WTC11 (cell line): Measurements from ENCODE around the gene AIF1. TPM values are rescaled to one million over a fixed set of nuclear protein-coding genes. Genes with fewer than 3 reads are reported as not detected.

Source experiments
- CBFB ChIP-seq: sonication (generic); formaldehyde crosslinking; IDR thresholded peaks from 2 replicates; pipeline ENCODE4 v1.8.1; 2022; ENCODE audit warnings: mild to moderate bottlenecking, low read depth, missing genetic modification reagents
- ELF4 ChIP-seq: sonication (generic); formaldehyde crosslinking; IDR thresholded peaks from 2 replicates; pipeline ENCODE4 v1.8.1; 2022; ENCODE audit warnings: low read depth, mild to moderate bottlenecking, moderate library complexity, missing genetic modification reagents
- EMX1 ChIP-seq: fragments of 250-450 bp; sonication (Bioruptor Pico); IDR thresholded peaks from 2 replicates; pipeline ENCODE4 v1.8.0; 2021; ENCODE audit warnings: mild to moderate bottlenecking
- ESRRA ChIP-seq: sonication (generic); formaldehyde crosslinking; IDR thresholded peaks from 2 replicates; pipeline ENCODE4 v1.8.1; 2022; ENCODE audit warnings: mild to moderate bottlenecking, missing genetic modification reagents, borderline replicate concordance
- GABPB1 ChIP-seq: sonication (generic); formaldehyde crosslinking; IDR thresholded peaks from 2 replicates; pipeline ENCODE4 v1.8.1; 2023; ENCODE audit warnings: mild to moderate bottlenecking, missing genetic modification reagents
- GRHL2 ChIP-seq: fragments of 250-450 bp; sonication (Bioruptor Pico); IDR thresholded peaks from 2 replicates; pipeline ENCODE4 v1.8.0; 2022; ENCODE audit warnings: mild to moderate bottlenecking, moderate library complexity; ENCODE audit not compliant: insufficient replicate concordance, severe bottlenecking
- GTF2I ChIP-seq: fragments of 250-450 bp; sonication (Bioruptor Pico); conservative IDR thresholded peaks from 2 replicates; pipeline ENCODE4 v1.4.0; 2021; ENCODE audit warnings: mild to moderate bottlenecking
- HMGA2 ChIP-seq: fragments of 250-450 bp; sonication (Bioruptor Pico); IDR thresholded peaks from 2 replicates; pipeline ENCODE4 v1.4.0; 2021; ENCODE audit warnings: mild to moderate bottlenecking, moderate library complexity
- IRF2 ChIP-seq: sonication (generic); formaldehyde crosslinking; IDR thresholded peaks from 2 replicates; pipeline ENCODE4 v1.8.0; 2022; ENCODE audit warnings: low read depth, missing genetic modification reagents, borderline replicate concordance
- JUN ChIP-seq: sonication (generic); formaldehyde crosslinking; IDR thresholded peaks from 2 replicates; pipeline ENCODE4 v1.8.0; 2023; ENCODE audit warnings: mild to moderate bottlenecking, missing genetic modification reagents
- NFATC4 ChIP-seq: fragments of 250-450 bp; sonication (Bioruptor Pico); IDR thresholded peaks from 2 replicates; pipeline ENCODE4 v1.9.0; 2021; ENCODE audit warnings: mild to moderate bottlenecking
- NR1H2 ChIP-seq: sonication (generic); formaldehyde crosslinking; IDR thresholded peaks from 2 replicates; pipeline ENCODE4 v1.9.0; 2021; ENCODE audit warnings: mild to moderate bottlenecking, moderate library complexity, missing genetic modification reagents
- PRRX2 ChIP-seq: fragments of 250-450 bp; sonication (Bioruptor Pico); IDR thresholded peaks from 2 replicates; pipeline ENCODE4 v1.8.0; 2021; ENCODE audit warnings: mild to moderate bottlenecking
- SP1 ChIP-seq: sonication (generic); formaldehyde crosslinking; conservative IDR thresholded peaks from 2 replicates; pipeline ENCODE4 v1.8.1; 2022; ENCODE audit warnings: missing genetic modification reagents
- ZBTB21 ChIP-seq: sonication (generic); formaldehyde crosslinking; IDR thresholded peaks from 2 replicates; pipeline ENCODE4 v1.8.1; 2023; ENCODE audit warnings: mild to moderate bottlenecking, missing genetic modification reagents, borderline replicate concordance
- ZNF138 ChIP-seq: sonication (generic); formaldehyde crosslinking; conservative IDR thresholded peaks from 2 replicates; pipeline ENCODE4 v1.8.1; 2022; ENCODE audit warnings: mild to moderate bottlenecking, moderate library complexity, missing genetic modification reagents
- ZNF219 ChIP-seq: sonication (generic); formaldehyde crosslinking; IDR thresholded peaks from 2 replicates; pipeline ENCODE4 v1.8.0; 2023; ENCODE audit warnings: missing genetic modification reagents, mild to moderate bottlenecking, borderline replicate concordance
- ZNF317 ChIP-seq: sonication (generic); formaldehyde crosslinking; IDR thresholded peaks from 2 replicates; pipeline ENCODE4 v1.8.1; 2023; ENCODE audit warnings: low read depth, mild to moderate bottlenecking, moderate library complexity, missing genetic modification reagents, borderline replicate concordance
- ZNF423 ChIP-seq: fragments of 250-450 bp; sonication (Bioruptor Pico); IDR thresholded peaks from 2 replicates; pipeline ENCODE4 v2.1.2; 2022; ENCODE audit warnings: mild to moderate bottlenecking, moderate library complexity
- total RNA-seq: library from RNA; stranded (reverse); gene quantifications from 3 replicates; pipeline ENCODE4 v1.2.3, GENCODE V29; 2021
- TF ChIP-seq, protein P1 (sequence below): sonication (generic); formaldehyde crosslinking; IDR thresholded peaks from 2 replicates; pipeline ENCODE4 v1.8.0; 2023; ENCODE audit warnings: missing genetic modification reagents, mild to moderate bottlenecking, borderline replicate concordance
- TF ChIP-seq, protein P2 (sequence below): sonication (generic); formaldehyde crosslinking; IDR thresholded peaks from 2 replicates; pipeline ENCODE4 v1.8.0; 2022; ENCODE audit warnings: mild to moderate bottlenecking, missing genetic modification reagents
- TF ChIP-seq, protein P3 (sequence below): sonication (generic); formaldehyde crosslinking; IDR thresholded peaks from 2 replicates; pipeline ENCODE4 v1.8.0; 2022; ENCODE audit warnings: mild to moderate bottlenecking, missing genetic modification reagents
- TF ChIP-seq, protein P4 (sequence below): sonication (generic); formaldehyde crosslinking; IDR thresholded peaks from 2 replicates; pipeline ENCODE4 v1.8.1; 2022; ENCODE audit warnings: mild to moderate bottlenecking, moderate library complexity, missing genetic modification reagents
- TF ChIP-seq, protein P5 (sequence below): sonication (generic); formaldehyde crosslinking; conservative IDR thresholded peaks from 2 replicates; pipeline ENCODE4 v1.8.1; 2022; ENCODE audit warnings: mild to moderate bottlenecking, missing genetic modification reagents
- TF ChIP-seq, protein P6 (sequence below): sonication (generic); formaldehyde crosslinking; IDR thresholded peaks from 2 replicates; pipeline ENCODE4 v1.8.1; 2022; ENCODE audit warnings: missing genetic modification reagents, borderline replicate concordance
- TF ChIP-seq, protein P7 (sequence below): sonication (generic); formaldehyde crosslinking; IDR thresholded peaks from 2 replicates; pipeline ENCODE4 v1.8.0; 2022; ENCODE audit warnings: mild to moderate bottlenecking, missing genetic modification reagents
- TF ChIP-seq, protein P8 (sequence below): fragments of 250-450 bp; sonication (Bioruptor Pico); IDR thresholded peaks from 2 replicates; pipeline ENCODE4 v1.8.0; 2021; ENCODE audit warnings: mild to moderate bottlenecking

Gene AIF1
- total RNA-seq, 1 experiment from 2014 or later = 5.4 TPM

DNA sequence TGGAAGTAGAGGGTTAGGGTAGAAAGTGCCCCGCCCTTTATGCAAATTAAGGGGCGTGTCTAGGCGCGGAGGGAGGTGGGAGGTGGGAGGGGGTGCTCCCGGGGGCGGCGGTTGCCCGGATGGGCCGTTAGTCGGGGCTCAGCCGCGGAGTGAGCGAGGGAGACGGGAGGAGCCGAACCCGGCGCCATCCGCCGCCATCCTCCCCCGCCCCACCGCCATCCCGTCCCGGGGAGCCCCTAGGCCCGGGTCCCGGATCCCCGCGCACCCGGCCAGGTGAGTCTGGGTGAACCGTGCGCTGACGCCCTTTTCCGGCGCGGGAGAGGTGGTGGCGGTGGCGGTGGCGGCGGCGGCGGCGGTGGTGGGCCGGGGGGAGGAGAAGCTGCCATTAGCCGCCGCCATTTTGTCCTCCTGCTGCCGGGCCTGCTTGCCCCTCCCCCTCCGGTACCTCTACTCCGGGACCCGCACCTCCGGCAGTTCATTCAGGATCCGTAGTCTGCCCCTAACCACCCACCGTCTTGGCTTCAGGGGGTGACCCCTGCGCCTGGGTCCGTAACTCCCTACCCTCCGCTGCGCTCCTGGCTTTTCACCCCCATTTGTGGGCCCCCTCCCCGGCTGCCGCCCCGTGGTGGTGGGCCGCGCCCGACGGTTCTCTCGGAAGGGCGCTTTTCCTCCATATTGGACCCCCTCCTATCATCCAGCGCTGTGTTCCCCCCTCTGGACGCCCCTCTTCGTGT is 5.7 kb downstream of the AIF1 start, which contains the start of gene PRRC2A (continued):
- TF ChIP-seq ZNF219 (CRISPR knock-in tag) (no peak), ZNF423 (no peak), SP1 (CRISPR knock-in tag) (peak; percentile 62; the same call in 1 of the 2 replicates), ZNF317 (CRISPR knock-in tag) (0 out of 2 replicates have a peak, but pooled peaks have one; percentile 15), ZBTB21 (CRISPR knock-in tag) (no peak), ZNF138 (CRISPR knock-in tag) (no peak), ELF4 (CRISPR knock-in tag) (no peak), GTF2I (CRISPR knock-in tag) (no peak), GABPB1 (CRISPR knock-in tag) (no peak; the same call in 1 of the 2 replicates), ESRRA (no peak), JUN (CRISPR knock-in tag) (no peak), NR1H2 (no peak), CBFB (CRISPR knock-in tag) (no peak), GRHL2 (CRISPR knock-in tag) (no peak), NFATC4 (CRISPR knock-in tag) (no peak), PRRX2 (CRISPR knock-in tag) (no peak; the same call in 1 of the 2 replicates), HMGA2 (CRISPR knock-in tag) (no peak), EMX1 (CRISPR knock-in tag) (no peak), IRF2 (no peak)
- TF ChIP-seq, protein P1, sequence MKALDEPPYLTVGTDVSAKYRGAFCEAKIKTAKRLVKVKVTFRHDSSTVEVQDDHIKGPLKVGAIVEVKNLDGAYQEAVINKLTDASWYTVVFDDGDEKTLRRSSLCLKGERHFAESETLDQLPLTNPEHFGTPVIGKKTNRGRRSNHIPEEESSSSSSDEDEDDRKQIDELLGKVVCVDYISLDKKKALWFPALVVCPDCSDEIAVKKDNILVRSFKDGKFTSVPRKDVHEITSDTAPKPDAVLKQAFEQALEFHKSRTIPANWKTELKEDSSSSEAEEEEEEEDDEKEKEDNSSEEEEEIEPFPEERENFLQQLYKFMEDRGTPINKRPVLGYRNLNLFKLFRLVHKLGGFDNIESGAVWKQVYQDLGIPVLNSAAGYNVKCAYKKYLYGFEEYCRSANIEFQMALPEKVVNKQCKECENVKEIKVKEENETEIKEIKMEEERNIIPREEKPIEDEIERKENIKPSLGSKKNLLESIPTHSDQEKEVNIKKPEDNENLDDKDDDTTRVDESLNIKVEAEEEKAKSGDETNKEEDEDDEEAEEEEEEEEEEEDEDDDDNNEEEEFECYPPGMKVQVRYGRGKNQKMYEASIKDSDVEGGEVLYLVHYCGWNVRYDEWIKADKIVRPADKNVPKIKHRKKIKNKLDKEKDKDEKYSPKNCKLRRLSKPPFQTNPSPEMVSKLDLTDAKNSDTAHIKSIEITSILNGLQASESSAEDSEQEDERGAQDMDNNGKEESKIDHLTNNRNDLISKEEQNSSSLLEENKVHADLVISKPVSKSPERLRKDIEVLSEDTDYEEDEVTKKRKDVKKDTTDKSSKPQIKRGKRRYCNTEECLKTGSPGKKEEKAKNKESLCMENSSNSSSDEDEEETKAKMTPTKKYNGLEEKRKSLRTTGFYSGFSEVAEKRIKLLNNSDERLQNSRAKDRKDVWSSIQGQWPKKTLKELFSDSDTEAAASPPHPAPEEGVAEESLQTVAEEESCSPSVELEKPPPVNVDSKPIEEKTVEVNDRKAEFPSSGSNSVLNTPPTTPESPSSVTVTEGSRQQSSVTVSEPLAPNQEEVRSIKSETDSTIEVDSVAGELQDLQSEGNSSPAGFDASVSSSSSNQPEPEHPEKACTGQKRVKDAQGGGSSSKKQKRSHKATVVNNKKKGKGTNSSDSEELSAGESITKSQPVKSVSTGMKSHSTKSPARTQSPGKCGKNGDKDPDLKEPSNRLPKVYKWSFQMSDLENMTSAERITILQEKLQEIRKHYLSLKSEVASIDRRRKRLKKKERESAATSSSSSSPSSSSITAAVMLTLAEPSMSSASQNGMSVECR (CRISPR knock-in tag) = peak; percentile 55; the same call in 1 of the 2 replicates
- TF ChIP-seq, protein P2, sequence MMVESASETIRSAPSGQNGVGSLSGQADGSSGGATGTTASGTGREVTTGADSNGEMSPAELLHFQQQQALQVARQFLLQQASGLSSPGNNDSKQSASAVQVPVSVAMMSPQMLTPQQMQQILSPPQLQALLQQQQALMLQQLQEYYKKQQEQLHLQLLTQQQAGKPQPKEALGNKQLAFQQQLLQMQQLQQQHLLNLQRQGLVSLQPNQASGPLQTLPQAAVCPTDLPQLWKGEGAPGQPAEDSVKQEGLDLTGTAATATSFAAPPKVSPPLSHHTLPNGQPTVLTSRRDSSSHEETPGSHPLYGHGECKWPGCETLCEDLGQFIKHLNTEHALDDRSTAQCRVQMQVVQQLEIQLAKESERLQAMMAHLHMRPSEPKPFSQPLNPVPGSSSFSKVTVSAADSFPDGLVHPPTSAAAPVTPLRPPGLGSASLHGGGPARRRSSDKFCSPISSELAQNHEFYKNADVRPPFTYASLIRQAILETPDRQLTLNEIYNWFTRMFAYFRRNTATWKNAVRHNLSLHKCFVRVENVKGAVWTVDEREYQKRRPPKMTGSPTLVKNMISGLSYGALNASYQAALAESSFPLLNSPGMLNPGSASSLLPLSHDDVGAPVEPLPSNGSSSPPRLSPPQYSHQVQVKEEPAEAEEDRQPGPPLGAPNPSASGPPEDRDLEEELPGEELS (CRISPR knock-in tag) = no peak
- TF ChIP-seq, protein P3, sequence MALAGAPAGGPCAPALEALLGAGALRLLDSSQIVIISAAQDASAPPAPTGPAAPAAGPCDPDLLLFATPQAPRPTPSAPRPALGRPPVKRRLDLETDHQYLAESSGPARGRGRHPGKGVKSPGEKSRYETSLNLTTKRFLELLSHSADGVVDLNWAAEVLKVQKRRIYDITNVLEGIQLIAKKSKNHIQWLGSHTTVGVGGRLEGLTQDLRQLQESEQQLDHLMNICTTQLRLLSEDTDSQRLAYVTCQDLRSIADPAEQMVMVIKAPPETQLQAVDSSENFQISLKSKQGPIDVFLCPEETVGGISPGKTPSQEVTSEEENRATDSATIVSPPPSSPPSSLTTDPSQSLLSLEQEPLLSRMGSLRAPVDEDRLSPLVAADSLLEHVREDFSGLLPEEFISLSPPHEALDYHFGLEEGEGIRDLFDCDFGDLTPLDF (CRISPR knock-in tag) = no peak
- TF ChIP-seq, protein P4, sequence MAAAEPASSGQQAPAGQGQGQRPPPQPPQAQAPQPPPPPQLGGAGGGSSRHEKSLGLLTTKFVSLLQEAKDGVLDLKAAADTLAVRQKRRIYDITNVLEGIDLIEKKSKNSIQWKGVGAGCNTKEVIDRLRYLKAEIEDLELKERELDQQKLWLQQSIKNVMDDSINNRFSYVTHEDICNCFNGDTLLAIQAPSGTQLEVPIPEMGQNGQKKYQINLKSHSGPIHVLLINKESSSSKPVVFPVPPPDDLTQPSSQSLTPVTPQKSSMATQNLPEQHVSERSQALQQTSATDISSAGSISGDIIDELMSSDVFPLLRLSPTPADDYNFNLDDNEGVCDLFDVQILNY (CRISPR knock-in tag) = peak; percentile 17; the same call in 1 of the 2 replicates
- TF ChIP-seq, protein P5, sequence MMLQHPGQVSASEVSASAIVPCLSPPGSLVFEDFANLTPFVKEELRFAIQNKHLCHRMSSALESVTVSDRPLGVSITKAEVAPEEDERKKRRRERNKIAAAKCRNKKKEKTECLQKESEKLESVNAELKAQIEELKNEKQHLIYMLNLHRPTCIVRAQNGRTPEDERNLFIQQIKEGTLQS (CRISPR knock-in tag) = no peak
- TF ChIP-seq, protein P6, sequence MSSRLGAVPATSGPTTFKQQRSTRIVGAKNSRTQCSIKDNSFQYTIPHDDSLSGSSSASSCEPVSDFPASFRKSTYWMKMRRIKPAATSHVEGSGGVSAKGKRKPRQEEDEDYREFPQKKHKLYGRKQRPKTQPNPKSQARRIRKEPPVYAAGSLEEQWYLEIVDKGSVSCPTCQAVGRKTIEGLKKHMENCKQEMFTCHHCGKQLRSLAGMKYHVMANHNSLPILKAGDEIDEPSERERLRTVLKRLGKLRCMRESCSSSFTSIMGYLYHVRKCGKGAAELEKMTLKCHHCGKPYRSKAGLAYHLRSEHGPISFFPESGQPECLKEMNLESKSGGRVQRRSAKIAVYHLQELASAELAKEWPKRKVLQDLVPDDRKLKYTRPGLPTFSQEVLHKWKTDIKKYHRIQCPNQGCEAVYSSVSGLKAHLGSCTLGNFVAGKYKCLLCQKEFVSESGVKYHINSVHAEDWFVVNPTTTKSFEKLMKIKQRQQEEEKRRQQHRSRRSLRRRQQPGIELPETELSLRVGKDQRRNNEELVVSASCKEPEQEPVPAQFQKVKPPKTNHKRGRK (CRISPR knock-in tag) = no peak
- TF ChIP-seq, protein P7, sequence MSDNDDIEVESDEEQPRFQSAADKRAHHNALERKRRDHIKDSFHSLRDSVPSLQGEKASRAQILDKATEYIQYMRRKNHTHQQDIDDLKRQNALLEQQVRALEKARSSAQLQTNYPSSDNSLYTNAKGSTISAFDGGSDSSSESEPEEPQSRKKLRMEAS (CRISPR knock-in tag) = peak; percentile 33; the same call in 1 of the 2 replicates
- TF ChIP-seq, protein P8, sequence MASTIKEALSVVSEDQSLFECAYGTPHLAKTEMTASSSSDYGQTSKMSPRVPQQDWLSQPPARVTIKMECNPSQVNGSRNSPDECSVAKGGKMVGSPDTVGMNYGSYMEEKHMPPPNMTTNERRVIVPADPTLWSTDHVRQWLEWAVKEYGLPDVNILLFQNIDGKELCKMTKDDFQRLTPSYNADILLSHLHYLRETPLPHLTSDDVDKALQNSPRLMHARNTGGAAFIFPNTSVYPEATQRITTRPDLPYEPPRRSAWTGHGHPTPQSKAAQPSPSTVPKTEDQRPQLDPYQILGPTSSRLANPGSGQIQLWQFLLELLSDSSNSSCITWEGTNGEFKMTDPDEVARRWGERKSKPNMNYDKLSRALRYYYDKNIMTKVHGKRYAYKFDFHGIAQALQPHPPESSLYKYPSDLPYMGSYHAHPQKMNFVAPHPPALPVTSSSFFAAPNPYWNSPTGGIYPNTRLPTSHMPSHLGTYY (CRISPR knock-in tag) = no peak
